Hypothalamus (tissue), 51 donors: ENCODE data around the gene HNRNPAB.

Experiments
- DNase-seq, 51 donors: peaks; one replicate each; lab custom pipeline; 2025; lab: John Stamatoyannopoulos, UW

The HNRNPAB gene

DNA sequence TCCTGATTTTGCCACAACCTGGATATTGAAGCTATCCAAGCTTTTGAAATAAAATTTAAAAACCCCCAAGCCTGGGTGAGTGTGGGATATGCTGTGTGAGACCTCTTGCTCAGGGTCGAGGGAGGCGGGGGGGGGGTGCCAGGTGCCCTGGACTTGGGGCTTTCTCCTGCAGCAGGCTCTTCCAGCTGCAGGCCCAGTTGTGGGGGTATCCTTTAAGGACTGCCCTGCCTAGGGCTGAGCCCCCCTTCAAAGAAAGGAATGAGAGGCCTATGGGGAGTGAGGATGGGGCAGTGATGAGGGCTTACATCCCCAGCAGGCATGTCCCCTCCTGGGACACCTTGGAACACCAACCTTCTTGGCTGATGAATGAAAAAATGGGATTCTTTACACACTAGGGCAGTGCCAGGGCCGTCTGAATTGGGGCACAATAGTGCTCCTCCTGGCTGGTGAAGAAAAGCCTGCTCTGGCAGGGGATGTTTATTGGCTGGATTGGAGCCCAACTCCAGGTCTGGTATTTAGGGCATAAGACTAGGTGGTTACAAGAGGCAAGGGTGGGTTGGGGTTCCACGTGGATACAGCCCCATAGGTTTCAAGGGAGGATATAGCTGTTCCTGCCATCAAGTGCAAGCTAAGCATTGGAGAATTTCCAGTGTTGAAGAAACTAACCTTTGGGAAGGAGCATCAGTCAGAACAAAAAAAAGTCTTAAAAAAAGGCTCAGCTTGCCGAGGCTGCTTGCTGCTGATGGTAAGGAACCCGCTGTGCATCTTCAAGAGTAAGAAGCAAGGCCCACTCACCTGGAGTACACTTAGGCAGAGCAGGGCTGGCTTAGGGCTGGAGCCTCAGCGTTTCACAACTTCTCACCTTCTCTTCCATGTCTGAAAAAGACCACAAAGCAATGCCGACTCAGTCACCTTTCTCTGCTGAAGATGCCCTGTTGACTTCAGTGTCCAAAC is 7.0 kb downstream of the HNRNPAB start:
- DNase-seq: no peak

DNA sequence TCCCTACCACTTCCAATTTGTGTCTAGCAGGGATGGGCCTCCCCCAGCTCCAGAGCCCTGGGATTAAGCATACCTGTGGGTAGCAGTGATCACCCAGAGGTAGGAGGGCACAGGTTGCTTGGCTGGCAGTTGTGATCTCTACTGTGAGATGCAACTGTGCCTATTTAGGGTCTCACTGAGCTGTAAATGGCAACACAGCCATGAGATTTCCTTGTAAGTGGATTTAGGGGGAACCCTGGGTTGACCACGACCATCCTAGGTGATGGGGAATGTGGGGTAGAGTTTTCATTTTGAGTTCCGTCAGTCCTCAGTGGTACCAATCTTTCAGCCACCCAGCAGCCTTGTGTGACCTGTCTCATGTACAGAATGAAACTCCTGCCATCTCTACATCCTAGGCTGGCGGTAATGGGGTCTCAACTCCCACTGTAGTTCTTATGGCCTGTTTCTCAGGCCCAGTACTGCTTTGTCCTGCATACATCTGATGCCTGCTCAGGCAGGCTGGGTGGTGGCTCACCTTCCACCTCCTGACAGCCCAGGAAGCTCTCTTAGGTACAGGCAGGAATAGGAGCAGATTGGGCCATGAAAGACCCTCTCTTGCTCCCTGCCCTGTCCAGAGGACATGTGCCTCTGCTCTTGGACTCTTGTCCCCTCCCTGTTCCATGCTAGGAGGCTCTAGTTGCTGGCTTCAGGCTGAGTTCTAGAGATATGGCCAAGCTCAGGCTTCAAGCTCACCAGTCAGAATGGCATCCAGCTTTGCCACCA is 8.1 kb downstream of the HNRNPAB start:
- DNase-seq: no peak

DNA sequence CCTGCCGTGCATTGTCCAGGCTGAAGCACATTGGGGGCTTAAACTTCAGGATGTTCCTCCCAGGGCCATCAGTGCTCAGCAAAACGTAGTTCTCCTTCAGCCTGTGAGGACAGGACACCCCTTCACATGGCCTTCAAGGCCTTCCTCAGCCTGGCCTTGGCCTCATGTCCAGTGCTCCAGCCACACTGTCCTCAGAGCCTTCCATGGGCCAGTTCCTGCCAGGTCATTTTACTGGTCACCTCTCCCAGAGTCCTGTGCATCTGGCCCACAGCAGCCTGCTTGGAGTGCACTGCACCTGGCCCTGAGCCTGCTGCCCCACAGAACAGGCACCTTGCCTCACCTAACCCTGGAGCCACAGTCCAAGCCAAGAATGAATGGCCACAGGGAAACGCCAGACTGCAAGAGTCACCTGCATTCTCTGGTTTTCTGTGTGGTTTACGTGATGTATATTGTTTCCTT is 8.7 kb downstream of the HNRNPAB start:
- DNase-seq: no peak

DNA sequence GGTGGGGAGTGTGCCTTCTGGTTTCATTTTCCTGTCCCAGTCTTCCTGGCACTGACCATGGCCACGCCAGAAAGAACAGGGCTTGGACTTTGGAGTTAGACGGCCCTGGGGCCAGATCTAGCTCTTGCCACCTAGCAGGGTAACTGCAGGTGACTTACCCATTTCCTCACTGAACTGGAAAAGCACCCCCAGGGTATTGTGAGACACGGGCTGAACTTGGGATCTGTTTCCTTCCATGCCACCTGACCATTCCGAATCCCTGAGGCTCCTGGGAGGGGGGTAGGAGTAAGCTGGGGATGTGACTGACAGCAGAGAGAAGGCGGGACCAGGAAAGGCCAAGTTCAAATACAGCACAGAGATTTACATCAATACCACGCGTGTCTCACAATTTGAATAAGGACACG is 9.4 kb downstream of the HNRNPAB start:
- DNase-seq: no peak

GRCh38 chr5:178214160-178214803 is 9.9 kb downstream of the HNRNPAB start:
- no peak for DNase-seq

DNA sequence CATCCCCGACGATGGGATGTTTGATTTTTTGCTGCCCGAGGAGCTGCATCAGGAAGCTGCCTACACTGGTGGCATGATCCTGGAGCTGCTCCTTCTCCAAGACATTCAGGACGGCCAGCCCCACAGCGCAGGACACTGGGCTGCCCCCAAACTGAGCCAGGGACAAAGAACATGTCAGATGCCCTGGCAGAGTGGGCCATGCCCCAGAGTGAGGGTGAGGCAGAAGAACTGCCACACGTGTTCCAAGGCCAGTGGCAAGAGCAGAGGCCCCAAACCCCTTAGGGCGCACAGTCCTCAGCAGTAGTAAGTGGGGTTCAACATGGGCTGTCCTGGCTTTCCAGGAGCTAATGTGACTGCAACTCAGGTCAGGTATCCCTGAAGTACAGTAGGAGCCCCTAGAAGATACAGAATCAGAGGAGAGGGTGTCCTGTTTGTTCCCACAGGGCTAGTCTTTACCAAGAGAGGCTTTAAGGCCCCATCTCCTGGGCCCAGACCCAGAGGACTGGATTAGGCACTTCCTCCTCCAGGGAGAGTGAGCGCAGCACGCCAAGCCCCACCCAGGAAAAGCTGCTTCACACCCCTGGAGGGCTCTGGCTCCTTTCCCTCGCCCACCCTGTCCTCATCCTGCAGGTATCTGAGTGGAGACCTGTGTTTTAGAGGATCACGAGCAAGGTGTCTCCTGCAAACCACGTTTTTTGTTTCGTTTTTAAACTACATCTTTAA is 11.1 kb downstream of the HNRNPAB start:
- no peak for DNase-seq

DNA sequence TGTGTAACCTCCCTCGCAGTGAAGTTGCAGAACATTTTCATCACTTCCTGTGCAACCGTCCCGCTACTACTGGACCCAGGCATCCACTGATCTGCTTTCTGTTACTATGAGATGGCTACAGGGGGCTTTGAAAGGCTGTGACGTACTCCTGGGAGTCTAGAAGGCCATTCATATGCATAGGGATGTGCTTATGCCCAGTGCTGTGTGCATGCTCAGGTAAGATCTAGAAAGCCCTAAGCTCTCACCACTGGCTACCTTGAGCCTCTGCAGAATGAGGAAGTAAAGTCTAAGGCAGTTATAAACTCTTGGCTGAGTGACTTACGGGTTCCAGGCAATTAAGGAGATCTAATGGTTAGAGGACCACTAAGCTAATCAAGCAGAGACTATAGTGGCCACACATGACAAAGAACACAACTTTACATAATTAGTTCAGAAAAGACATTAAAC is 11.8 kb downstream of the HNRNPAB start:
- DNase-seq: no peak

- DNase-seq: no peak
Observed at GRCh38 chr5:178216779-178217178, 12.4 kb downstream of the HNRNPAB start.

- no peak for DNase-seq
Observed at GRCh38 chr5:178218237-178218776, 14.0 kb downstream of the HNRNPAB start.

DNA sequence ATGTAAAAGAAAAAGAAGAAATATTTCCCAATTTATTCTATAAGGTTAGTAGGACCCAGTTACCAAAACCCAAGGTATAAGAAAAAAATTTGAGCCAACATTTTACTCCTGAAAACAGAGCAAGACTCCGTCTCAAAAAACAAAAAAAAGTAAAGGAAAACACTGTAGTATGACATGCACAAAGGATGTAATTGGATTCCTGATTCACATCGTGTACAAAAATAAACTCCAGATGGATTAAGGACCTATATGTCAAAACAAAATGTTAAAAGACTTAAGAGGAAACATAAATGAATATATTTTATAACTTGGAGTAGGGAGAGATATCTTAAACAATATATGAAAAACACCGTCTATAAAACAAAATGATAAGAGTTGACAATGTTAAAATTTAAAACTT is 14.5 kb downstream of the HNRNPAB start:
- no peak for DNase-seq

GRCh38 chr5:178221282-178221681 is 16.9 kb downstream of the HNRNPAB start:
- DNase-seq: no peak

DNA sequence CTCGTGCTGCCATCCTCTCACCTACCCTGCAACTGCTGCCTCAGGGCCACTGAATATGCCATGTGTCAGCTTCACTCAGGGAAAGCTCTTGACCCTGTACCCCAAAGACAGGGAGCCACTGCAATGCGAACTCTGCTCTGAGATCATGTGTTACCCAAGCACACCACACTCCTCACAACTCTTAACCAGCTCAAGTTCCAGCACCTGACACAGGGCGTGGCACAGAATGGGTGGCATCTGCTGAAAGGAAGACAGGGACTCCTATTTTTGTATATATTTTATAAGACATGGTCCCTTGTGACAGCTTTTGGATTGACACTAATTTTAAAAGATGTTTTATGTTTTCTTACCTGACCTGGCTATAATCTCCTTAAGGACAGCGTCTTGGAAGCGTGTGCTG is 17.5 kb downstream of the HNRNPAB start:
- no peak for DNase-seq

- no peak for DNase-seq
Observed at GRCh38 chr5:178222292-178222691, 18.0 kb downstream of the HNRNPAB start.

- no peak for DNase-seq
Observed at GRCh38 chr5:178223196-178223773, 19.0 kb downstream of the HNRNPAB start.

DNA sequence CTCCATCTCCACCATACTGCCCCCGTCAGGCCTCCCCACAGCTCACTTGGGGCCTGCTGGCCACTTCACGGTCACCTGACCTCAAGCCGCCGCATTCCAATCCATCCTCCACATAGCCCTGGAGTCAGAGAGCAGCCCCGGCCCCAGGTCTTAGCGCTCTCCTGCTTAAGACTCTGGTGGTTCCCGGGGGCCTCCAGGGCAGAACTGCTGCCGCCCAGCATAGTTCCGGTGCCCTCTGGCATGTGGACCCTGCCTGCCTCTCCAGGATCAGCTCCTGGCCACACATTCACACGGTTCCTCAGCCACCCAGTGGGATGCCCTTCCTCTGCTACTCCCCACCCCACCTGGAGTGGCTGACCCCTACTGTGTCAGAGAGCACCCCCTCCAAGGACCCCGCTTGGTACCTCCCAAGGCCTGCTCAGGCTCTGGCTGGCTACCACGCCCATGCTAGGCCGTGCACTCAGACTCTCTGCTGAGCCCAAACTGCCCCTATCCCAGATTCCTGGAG is 19.5 kb downstream of the HNRNPAB start:
- DNase-seq: no peak

DNA sequence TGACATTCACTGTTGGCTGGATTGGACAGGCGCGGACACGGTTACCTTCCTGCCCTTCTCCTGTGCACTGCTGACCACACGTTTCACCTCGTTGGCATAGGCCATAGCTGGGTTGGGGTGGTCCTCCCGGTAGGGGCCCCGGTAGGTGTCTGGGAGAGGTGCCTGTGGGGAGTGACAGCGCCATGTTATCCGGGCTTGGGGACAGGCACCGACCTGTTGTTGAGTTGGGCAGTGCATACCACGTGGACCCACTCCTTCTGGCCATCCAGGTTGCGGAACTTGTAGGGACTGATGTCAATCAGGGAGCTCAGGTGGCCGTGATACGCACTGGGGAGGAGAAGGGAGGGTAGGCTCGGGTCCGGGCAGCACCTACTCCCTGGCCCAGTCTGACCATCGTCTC is 20.1 kb downstream of the HNRNPAB start:
- no peak for DNase-seq

DNA sequence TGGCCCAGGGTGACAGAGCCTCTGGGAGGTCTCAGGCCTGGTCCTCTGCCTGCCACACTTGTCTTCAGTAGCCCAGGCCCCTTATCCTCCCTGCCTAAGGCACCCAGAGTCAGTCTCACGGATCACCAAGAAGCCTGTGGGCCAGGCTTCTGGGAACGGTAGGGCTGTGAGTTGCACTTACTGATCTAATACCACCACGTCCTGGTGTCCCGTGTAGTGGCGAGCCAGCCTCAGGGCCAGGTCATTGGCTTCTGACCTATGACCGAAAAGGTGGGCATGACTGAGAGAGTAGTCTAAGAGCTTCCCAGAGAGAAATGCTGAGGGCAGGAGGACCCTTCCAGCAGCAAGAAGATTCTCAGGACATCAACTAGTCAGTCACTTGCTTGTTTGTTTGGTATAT is 20.8 kb downstream of the HNRNPAB start:
- DNase-seq: no peak

GRCh38 chr5:178227138-178227659 is 22.9 kb downstream of the HNRNPAB start:
- no peak for DNase-seq

GRCh38 chr5:178227929-178228328 is 23.6 kb downstream of the HNRNPAB start:
- no peak for DNase-seq
